Heart left ventricle (tissue), 13 donors: ENCODE data around the gene TSKU.

Experiments used
- POLR2A ChIP-seq, 2 donors: fragments of 450-650 bp; IDR thresholded peaks; one replicate each; pipeline ENCODE4 v1.6.1; 2017; ENCODE audit warnings: antibody characterized with exemption in 2 of 2, mild to moderate bottlenecking in 2 of 2, moderate library complexity in 2 of 2
- TF ChIP-seq, protein P1 (sequence below), 12 donors: fragments of 200-600 bp; sonication (generic) in 4 of 12; IDR thresholded peaks; one replicate each; pipeline versions ENCODE4 v1.5.0 to v1.8.0; 2018 to 2022; ENCODE audit warnings: antibody characterized with exemption in 12 of 12, mild to moderate bottlenecking in 5 of 12
- donor health status: ischemic (EF 13 %, LVEDD 7.1; RV severe dilation, severe dysfunction).
- donor health status: DM: no; HTN: yes; CAD: no.
- donor health status: DM: no; HTN: no; CAD: no.
- donor health status: ischemic (EF 25% LVEDD 6.9; RV normal size, moderate dysfunction).
- donor health status: ischemic (EF 25% LVEDD 5.7; RV mildly dilated, moderate dysfunction).
- donor health status: ischemic (EF 35%, LVEDD 5.7; RV mildly dilated, moderate dysfunction).
- donor health status: nonischemic (EF 11% LVEDD 7.7; RV severe dilation, severe dysfunction).
- donor health status: DM: yes; HTN: yes; CAD: no.
- donor health status: PGD.
- donor health status: ischemic (EF 29% LVEDD 5.4; RV normal size, mild dysfunction).
- donor health status: nonischemic (EF 23%, LVEDD 6.1; RV moderate dilation, normal function).

DNA sequence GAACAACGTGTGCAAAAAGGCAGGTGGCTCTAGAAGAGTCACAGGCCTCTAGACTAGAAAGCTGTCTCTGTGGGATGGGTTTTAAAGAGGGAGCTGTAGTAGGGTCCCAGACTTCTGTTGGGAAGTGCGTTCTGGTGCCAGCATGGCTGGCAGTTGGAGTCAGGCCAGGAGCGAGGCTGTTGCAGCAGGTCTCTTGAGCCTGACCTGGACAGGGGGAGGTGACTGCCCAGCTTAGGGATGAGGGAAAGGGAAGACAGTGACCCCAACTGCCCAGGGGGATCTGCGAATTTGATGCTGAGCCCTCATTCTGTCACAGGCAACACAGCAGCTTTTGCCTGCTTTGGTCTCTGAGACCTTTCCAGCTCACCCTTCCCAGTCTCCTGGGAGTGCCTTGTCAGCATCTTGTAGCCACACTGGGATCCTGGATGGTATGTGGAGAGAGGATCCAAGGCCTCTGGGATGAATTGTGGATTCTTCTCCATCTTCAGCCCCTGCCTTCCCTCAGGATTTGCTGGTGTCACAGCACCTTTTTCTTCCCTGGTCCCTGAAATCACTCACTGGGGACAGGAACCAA lies 3.4 kb downstream of the TSKU start:
- TF ChIP-seq, protein P1, sequence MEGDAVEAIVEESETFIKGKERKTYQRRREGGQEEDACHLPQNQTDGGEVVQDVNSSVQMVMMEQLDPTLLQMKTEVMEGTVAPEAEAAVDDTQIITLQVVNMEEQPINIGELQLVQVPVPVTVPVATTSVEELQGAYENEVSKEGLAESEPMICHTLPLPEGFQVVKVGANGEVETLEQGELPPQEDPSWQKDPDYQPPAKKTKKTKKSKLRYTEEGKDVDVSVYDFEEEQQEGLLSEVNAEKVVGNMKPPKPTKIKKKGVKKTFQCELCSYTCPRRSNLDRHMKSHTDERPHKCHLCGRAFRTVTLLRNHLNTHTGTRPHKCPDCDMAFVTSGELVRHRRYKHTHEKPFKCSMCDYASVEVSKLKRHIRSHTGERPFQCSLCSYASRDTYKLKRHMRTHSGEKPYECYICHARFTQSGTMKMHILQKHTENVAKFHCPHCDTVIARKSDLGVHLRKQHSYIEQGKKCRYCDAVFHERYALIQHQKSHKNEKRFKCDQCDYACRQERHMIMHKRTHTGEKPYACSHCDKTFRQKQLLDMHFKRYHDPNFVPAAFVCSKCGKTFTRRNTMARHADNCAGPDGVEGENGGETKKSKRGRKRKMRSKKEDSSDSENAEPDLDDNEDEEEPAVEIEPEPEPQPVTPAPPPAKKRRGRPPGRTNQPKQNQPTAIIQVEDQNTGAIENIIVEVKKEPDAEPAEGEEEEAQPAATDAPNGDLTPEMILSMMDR (IDR thresholded peaks at IDR 0.05): no peak
- TF ChIP-seq POLR2A (IDR thresholded peaks at IDR 0.05): no peak
